Eye (tissue), 1 donor: ENCODE results near the gene CTNNBIP1.
A peak's percentile ranks its signal among the peaks of the same experiment; 100 is the strongest.

Source experiments
- DNase-seq: peaks from one replicate; pipeline ENCODE4 v3.0.0-alpha.2; 2015

The CTNNBIP1 gene

GRCh38 chr1:9903801-9904527, 6.1 kb downstream of the CTNNBIP1 start:
- no peak for DNase-seq

GRCh38 chr1:9902060-9902452, 8.0 kb downstream of the CTNNBIP1 start:
- no peak for DNase-seq

DNA sequence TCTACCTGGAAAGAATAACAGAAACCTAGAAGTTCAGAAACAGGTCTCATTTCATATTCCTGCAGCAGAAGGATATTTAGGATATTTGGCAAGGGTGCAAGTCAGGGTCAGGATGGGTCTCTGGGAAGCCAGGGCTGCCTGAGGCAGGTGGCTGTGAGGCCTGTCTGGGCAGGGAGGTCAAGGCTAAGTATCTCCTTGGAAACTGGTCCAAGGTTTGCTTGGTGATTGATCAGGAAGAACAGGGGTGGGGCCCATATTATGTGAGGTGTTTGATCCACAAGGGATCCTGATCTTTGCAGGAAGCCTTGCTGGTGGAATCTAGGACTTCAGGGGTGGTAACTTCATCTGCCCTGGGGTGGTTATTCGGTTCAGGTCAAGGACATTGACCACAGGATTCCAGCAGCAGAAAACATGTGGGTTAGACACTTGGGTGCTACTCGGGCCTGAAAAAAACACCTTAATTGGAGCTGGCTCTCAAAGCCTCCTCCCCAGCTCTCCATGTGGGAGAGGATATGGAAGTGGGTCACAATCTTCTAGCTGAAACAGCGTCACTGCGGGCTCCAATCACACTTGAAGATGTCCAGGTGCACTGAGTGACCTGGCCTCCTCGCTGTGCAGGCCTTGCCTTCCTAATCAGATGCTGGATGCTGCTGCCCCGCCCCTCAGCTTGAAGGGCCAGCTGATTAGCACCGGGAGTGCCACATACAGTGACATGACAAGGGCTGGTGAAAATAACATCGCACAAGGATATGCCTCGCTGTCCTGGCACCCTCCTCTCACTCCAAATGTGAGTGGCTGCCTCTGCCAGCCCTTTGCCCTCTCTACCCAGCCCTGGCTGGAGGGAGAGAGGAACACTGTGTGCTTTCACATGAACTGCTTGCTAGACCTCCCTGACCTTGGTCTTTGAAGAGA, 8.7 kb downstream of the CTNNBIP1 start:
- DNase-seq = no peak

DNA sequence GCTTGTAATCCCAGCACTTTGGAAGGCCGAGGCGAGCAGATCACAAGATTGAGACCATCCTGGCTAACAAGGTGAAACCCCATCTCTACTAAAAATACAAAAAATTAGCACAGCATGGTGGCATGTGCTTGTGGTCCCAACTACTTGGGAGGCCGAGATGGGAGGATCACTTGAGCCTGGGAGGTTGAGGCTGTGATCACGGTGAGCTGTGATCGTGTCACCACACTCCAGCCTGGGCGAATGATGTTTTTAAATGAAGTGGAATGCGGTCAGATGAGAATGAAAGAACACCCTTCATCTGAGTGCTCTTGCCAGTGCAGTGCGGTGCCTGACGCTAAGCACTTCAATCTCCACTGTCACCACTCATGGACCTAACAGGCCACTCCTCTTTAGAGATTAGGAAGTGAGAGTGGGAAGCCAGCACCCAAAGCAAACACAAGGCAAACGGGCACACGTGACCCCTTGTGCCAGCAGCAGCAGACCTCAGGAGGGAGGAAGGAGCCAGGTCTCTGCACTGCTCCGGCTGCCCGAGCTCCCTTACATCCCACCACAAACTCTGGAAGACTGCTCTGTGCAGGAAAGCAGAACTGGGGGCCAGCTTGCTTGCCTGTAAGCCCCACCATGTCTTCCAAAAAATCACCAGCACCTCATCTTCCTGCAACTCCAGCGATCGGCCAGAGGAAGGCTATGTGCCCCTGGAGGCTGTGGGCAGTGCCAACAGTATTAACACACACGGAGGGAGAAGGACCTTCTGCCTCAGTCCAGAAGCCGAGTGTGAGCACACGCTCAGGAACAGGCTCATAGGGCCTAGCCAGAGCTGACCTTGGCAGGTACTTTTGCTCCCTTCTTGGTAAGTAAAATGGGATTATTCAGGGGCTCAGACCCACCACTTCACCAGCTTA, 9.7 kb downstream of the CTNNBIP1 start:
- DNase-seq = no peak

DNA sequence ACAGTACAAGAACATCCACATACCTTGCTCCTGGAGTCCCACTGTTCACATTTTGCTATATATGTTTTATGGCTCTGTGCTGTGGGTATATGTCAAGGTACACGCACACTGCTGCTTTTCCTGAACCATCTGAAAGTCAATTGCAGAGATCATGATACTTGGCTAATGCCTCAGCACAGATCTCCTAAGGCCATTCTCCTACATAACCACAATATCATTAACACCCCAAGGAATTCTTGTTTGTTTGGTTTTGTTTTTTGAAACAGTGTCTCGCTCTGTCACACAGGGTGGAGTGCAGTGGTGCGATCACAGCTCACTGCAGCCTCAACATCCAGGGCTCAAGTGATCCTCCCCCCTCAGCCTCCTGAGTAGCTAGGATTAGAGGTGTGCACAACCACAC, 16.0 kb downstream of the CTNNBIP1 start:
- peak; percentile 24 for DNase-seq

GRCh38 chr1:9892563-9893528, 17.2 kb downstream of the CTNNBIP1 start:
- DNase-seq = peak; percentile 78

DNA sequence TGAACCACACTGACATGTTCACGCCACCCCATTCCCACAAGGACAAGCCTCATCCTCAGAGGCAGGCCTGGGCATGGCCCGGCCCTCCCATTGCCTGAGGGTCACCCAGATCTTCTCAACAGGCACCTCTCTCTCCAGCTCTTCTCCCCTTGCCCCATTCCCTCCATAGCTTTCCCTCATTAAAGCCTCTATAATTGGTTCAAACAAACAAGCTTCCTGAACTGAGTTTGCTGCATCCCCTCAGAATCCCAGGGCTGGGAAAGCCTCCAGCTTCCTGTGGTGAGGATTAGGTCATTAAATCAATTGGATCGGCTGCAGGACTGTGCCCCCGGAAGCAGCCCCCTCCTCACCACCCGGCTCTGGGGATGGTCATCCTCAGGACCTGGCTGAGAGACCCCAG, 18.9 kb downstream of the CTNNBIP1 start:
- DNase-seq = peak; percentile 75

GRCh38 chr1:9890224-9890731, 19.8 kb downstream of the CTNNBIP1 start:
- DNase-seq = peak; percentile 76

DNA sequence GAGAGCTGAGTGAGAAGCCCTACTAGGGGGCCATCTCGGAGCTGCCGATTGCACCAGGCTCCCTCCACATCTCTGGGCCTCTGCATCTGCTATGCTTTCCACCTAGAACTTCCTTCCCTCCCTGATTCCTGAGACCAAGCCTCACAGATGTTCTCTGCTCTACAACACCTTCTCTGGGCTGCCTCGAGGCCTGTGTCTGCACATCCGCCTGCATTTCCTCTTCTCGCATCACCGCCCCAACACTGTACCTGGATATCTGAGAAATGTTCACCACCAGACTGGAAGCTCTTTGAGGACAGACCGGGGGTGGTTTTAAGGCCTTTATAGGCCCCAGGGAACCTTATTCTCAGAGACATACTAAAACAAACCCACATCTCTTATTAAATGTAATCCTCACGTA, 20.7 kb downstream of the CTNNBIP1 start:
- no peak for DNase-seq

DNA sequence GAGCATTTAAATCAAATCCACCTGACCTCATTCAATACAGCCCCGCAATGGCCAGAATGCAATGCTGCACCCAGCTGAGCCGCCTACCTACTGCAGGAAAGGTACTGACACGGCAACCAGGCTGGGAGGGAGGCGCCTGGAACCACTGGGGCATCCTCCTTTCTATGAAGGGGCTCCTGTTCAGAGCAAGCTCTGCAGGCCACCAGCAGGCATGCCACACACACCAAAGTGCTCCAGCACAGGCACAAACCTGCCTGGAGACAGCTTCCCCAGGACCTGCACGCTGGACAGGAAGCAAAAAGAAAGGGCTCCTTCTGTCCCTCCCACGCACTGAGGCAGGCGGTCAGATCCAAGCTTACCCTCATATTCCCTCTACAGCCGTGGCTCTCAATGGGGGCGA, 21.2 kb downstream of the CTNNBIP1 start:
- no peak for DNase-seq

- DNase-seq = no peak
Measured at GRCh38 chr1:9887070-9887469, 23.0 kb downstream of the CTNNBIP1 start.

DNA sequence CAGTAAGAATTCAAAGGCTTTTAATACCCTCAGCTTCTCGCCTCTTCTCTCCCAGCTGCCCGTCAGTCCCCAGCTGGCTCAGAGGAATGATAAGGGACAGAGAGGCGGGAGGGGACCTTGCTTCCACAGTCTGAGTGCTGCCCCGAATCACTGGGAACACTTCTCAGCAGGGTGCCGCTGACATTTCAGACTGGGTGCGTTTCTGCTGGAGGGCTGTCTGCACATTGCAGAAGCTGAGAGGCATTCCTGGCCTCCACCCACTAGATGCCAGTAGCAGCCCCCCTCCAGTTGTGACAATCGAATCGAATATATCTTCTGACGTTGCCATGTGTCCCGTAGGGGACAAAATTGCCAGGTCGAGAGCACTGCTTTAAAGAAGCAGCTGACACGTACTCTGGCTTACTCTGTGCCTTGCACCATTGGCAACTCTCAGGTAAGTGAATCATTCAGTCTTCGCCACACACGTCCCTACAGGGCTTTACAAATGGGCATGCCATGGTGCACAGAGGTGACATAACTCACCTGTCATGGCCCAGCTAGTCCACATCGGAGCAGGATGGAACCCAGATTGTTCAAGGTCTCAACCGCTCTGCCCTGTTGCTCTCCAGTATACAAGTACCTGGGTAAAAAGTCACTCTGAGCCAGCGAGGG, 23.9 kb downstream of the CTNNBIP1 start:
- DNase-seq = peak; percentile 63

GRCh38 chr1:9884805-9885204, 25.3 kb downstream of the CTNNBIP1 start:
- DNase-seq = no peak

DNA sequence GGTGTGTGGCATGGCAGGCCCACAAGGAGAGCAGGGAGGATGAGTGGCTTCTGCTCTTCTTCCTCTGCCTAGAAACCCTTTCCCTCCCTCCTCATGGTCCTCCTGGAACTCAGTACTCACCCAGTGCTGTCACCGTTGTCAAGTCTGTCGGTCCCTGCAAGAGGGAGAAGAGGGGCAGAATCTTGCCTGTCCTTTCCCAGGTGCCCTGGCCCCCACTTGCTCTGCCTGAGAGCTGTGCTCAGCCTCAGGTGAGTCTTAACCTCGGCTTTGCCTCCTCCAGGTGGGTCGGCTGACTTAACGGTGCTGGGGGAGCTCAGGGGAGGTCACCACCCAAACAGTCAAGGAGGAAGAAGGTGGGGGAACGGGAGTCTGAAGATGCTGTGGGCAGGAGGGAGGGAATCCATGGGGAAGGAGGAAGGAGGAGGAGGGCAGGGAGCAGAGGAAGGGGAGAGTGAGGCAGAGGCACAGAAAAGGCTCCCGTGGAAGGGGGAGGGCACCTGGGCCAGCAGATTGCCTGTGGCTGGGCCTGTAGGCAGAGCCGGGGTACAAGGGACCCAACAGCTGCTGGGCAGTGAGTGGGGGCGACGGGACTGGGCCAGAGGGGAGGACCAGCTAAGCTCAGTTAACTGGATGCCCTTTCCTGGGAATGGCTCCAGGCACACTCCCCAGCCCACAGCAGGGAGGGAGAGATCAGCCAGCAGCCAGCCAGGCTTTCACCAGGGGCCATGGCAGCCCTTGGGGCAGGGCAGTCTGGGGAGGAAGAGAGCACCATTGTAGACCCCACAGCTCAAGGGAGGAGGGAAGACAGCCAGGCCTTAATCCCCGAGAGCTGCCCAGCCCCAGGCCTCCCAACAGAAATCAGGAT, 26.3 kb downstream of the CTNNBIP1 start:
- no peak for DNase-seq

- DNase-seq = no peak
Measured at GRCh38 chr1:9882945-9883303, 27.1 kb downstream of the CTNNBIP1 start.

DNA sequence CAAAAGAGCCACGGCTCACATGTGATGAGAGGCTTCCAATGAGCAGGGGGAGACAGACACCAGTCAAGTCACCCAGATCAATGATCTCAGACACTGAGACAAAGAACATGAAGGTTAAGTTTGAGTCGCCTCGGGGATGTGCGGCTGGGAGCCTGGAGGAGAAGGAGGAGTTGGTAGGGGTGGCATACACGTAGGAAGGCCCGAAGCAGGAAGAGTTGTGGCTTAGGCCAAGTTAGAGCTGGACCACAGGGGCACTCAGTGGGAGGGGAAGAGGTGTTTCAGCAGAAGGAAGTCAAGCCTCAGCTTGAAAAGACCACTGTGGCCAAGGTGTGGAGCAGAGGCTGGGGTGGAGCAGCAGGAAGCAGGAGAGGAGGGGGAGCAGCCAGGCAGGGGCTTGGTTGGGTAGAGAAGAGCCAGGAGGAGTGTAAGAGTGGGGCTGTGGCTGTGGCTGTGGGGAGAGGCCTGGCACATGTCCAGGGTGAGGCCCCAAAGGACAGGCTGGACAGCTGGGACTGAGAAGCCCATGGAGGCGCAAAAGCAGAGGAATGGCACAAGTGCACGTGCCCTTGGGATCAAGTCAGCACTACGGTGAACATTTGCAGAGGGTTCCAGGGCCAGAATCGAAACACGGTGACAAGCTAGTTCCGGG, 27.6 kb downstream of the CTNNBIP1 start:
- DNase-seq = no peak

DNA sequence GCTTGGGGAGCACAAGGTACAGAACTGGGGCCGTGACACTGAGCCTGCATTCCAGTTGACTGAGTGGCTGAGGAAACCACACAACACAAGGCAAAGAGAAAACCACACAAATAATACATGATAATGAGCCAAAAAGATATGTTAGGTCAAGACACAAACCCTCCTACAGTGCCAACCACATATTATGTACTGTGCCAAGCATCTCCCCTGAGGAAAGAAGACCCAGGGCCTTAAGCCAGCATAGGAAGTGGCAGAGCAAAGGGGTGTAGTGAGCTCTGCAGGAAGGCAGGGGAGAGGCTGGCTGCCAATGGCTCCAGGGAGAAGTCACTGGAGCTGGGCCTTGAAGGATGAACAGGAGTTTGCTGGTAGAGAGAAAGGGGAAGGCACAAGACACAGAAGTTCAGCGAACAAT, 28.2 kb downstream of the CTNNBIP1 start:
- no peak for DNase-seq

- no peak for DNase-seq
Measured at GRCh38 chr1:9878404-9878803, 31.7 kb downstream of the CTNNBIP1 start.

- DNase-seq = no peak
Measured at GRCh38 chr1:9877962-9878361, 32.1 kb downstream of the CTNNBIP1 start.

- DNase-seq = no peak
Measured at GRCh38 chr1:9875636-9876000, 34.5 kb downstream of the CTNNBIP1 start.
